MM.1S (cell line): ENCODE measurements around the gene NCCRP1.

Experiments
- EZH2 ChIP-seq: fragments of 300-600 bp; sonication (generic); optimal IDR thresholded peaks from 2 replicates; pipeline ENCODE3; 2017; ENCODE audit warnings: low read depth, mild to moderate bottlenecking, antibody characterized with exemption, low read length, mixed read lengths
- TF ChIP-seq, protein P1 (sequence below): fragments of 300-600 bp; sonication (generic); IDR thresholded peaks from 2 replicates; pipeline ENCODE4 v1.5.1; 2016; ENCODE audit warnings: antibody characterized with exemption, low read length, mixed read lengths

DNA sequence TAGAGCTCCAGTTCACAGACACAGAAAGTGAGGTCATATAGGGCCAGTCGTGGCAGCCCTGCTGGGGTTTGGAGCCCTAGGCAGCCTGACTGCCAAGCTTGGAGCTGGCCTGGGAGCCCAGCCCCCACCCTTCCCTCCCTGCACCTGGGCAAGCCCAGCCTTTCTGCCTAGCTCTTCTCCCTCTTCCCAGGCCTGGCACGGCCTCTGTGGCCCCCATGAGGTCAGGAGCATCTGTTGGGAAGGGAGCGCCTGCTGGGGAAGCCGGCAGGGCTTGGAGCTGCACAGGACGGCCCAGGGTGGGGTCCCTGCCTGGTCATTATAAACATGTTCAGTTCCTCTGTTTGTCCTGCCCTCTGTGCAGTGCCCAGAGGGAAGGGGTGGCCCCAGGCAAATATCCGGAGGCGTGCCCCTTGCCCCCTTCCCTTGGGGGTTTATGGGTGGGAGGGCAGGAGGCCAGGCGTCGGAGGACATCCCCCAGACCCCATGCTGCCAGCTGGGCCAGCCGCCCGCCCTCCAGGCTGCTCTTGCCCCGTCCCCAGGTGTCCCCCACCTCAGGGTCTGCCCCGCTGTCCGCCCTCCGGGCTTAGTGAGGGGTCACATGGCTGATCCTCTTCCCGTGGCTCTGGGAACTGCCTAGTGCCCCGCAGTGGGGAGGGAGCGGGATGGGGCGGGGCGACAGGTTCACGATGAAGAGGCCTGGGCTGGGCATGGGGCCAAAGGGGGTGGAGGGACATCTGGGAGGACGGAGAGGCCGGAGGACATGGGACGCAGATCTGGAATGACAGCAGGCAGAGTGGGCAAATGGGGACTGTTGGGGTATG lies 30.0 kb upstream of the NCCRP1 start:
- TF ChIP-seq, protein P1, sequence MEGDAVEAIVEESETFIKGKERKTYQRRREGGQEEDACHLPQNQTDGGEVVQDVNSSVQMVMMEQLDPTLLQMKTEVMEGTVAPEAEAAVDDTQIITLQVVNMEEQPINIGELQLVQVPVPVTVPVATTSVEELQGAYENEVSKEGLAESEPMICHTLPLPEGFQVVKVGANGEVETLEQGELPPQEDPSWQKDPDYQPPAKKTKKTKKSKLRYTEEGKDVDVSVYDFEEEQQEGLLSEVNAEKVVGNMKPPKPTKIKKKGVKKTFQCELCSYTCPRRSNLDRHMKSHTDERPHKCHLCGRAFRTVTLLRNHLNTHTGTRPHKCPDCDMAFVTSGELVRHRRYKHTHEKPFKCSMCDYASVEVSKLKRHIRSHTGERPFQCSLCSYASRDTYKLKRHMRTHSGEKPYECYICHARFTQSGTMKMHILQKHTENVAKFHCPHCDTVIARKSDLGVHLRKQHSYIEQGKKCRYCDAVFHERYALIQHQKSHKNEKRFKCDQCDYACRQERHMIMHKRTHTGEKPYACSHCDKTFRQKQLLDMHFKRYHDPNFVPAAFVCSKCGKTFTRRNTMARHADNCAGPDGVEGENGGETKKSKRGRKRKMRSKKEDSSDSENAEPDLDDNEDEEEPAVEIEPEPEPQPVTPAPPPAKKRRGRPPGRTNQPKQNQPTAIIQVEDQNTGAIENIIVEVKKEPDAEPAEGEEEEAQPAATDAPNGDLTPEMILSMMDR, result no peak
- TF ChIP-seq EZH2, result no peak
